Testis (tissue), 3 donors: Measurements from ENCODE around the gene SCRT2. TPM values are rescaled to one million over a fixed set of nuclear protein-coding genes. Genes with fewer than 3 reads are reported as not detected.

Experiments
- DNase-seq: peaks from one replicate; pipeline ENCODE4 v3.0.0-alpha.2; 2019
- H3K27ac ChIP-seq, 2 donors: fragments of 200-600 bp; sonication (generic); one replicate each; pipeline ENCODE4 v1.5.1; 2019
- H3K27me3 ChIP-seq: fragments of 200-600 bp; sonication (generic); one replicate; pipeline ENCODE4 v1.5.1; 2019
- H3K36me3 ChIP-seq: fragments of 200-600 bp; sonication (generic); one replicate; pipeline ENCODE4 v1.5.1; 2017; ENCODE audit warnings: low read depth; ENCODE audit errors: missing control alignments
- H3K4me1 ChIP-seq: fragments of 200-600 bp; sonication (generic); one replicate; pipeline ENCODE4 v1.5.1; 2019
- H3K4me3 ChIP-seq, 2 donors: fragments of 200-600 bp; sonication (generic); one replicate each; pipeline ENCODE4 v1.5.1; 2017 to 2019
- H3K9me3 ChIP-seq: fragments of 200-600 bp; sonication (generic); one replicate; pipeline ENCODE4 v1.5.1; 2017
- POLR2A ChIP-seq: fragments of 450-650 bp; IDR thresholded peaks from one replicate; pipeline ENCODE4 v1.6.1; 2017; ENCODE audit warnings: antibody characterized with exemption, mild to moderate bottlenecking, moderate library complexity
- WGBS, 2 donors: methylation state at CpG; one replicate each; pipeline ENCODE4 v1.1.5; 2018; 5-methylcytosine and 5-hydroxymethylcytosine counted together
- intact Hi-C: fragments of 100-400 bp; cut with DNase I; formaldehyde crosslinking; loops from one replicate; pipeline ENCODE4 v1.15.1; 2023; ENCODE audit warnings: low total_unique reads
- polyA plus RNA-seq: library from polyadenylated mRNA; stranded (reverse); fragments of 350-450 nt; fragmentation: Illumina TruSeq; extraction: RNeasy Lipid Tissue Mini Kit (QIAGEN cat#74804); gene quantifications from one replicate; pipeline ENCODE4 v1.2.3, GENCODE V29; 2014; ENCODE audit warnings: low read depth, low replicate concordance; ENCODE audit not compliant: insufficient read depth
- total RNA-seq, 2 donors: library from RNA; depleted of rRNA; stranded (reverse); fragments of >200 nt; gene quantifications; one replicate each; pipeline ENCODE4 v1.2.3, GENCODE V29; 2016
- TF ChIP-seq, protein P1 (sequence below), 3 experiments: fragments of 450-650 bp in 2 of 3; fragments of 200-600 bp in 1 of 3; sonication (generic) in 1 of 3; IDR thresholded peaks; one replicate each; pipeline ENCODE4 v1.5.1; 2016 to 2019; ENCODE audit warnings: antibody characterized with exemption in 3 of 3, mild to moderate bottlenecking in 2 of 3, moderate library complexity in 1 of 3

SCRT2 gene
- total and polyA plus RNA-seq, 3 donors from 2014 or later = 0.13 to 0.39 (median 0.19) TPM

DNA sequence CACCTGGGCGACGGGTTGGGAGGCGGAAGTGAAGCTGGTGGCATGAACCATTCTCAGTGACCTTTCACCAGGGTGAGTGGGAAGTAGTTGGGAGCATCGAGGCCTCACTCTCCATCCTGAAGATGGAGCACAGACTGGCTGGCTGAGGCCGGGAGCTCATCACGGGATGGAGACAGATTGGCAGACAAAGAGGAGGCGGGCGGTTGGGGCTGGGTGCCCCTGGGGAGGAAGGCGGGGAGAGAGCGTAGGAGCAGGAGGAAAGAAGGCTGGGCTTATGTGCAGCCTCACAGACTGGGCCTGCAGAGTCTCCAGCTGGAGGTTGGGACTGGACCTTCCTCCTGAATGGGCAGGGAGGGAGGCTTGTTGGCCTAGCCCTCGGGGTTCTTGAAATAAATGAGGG lies 44.2 kb upstream of the SCRT2 start:
- DNase-seq = no peak
- Histone ChIP-seq H3K36me3 (no peaks in the 10 kb centered on the region), H3K9me3 (no peaks in the 10 kb centered on the region), H3K27me3 (no peaks in the 10 kb centered on the region), H3K27ac (no peak overlapping the region), H3K4me1 (no peaks in the 10 kb centered on the region), H3K4me3 (no peak overlapping the region)
- intact Hi-C loops = loop anchor here (10.0 kb wide), 1 partner anchor 155 kb away; no protein-coding TSS in a partner anchor
- TF ChIP-seq, protein P1, sequence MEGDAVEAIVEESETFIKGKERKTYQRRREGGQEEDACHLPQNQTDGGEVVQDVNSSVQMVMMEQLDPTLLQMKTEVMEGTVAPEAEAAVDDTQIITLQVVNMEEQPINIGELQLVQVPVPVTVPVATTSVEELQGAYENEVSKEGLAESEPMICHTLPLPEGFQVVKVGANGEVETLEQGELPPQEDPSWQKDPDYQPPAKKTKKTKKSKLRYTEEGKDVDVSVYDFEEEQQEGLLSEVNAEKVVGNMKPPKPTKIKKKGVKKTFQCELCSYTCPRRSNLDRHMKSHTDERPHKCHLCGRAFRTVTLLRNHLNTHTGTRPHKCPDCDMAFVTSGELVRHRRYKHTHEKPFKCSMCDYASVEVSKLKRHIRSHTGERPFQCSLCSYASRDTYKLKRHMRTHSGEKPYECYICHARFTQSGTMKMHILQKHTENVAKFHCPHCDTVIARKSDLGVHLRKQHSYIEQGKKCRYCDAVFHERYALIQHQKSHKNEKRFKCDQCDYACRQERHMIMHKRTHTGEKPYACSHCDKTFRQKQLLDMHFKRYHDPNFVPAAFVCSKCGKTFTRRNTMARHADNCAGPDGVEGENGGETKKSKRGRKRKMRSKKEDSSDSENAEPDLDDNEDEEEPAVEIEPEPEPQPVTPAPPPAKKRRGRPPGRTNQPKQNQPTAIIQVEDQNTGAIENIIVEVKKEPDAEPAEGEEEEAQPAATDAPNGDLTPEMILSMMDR (IDR thresholded peaks at IDR 0.05) = no peak
- no peak for TF ChIP-seq POLR2A
- 76% methylated on average over 10 to 11 of the region's 11 CpGs for WGBS, 2 donors

DNA sequence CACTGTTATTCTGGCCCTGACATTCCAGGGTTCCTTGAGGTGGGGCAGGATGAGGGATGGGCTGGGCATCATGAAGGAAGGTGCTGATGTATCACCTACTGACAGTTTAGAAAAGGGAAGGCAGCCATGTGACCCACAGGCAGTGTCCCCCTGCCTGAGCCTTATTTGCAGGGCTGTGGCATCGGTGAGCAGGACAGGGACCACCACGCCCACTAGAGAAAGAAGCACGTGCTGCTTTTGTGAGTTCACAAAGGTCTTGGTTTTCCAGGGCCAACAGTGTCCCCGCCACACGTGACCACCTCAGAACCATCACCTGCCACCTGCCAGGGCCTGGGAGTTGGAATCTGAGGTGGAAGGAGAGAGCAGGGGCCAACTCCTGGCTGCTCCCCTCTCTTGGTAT lies 43.5 kb upstream of the SCRT2 start:
- no peak for DNase-seq
- no peaks in the 10 kb centered on the region for H3K9me3 ChIP-seq
- H3K27ac ChIP-seq = no peak overlapping the region
- 87 to 91% methylated on average over 5 of the region's 5 CpGs for WGBS, 2 donors
- intact Hi-C loops = no loop called here
- H3K36me3 ChIP-seq = no peaks in the 10 kb centered on the region
- H3K4me1 ChIP-seq = no peaks in the 10 kb centered on the region
- no peaks in the 10 kb centered on the region for H3K27me3 ChIP-seq
- H3K4me3 ChIP-seq = no peak overlapping the region
- TF ChIP-seq, protein P1 (IDR thresholded peaks at IDR 0.05) = no peak
- TF ChIP-seq POLR2A = no peak

DNA sequence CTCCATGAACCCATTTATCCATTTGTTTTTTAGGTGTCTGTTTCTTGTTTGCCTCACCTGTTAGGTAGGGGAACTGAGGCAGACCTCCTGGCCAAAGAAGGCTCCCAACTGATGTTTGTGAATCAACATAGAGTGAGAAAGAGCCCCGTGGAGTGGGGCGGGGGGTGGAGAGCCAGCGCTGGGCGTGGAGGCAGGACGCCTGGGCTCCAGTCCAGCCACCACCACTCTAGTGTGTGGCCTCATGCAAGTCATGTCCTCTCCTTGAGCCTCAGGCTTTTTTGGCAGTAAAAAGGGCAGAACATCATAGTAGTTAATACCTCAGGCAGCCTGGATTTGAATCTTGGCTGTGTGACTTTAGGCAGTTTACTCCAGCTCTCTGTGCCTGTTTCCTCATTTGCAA lies 42.2 kb upstream of the SCRT2 start:
- intact Hi-C loops = no loop called here
- Histone ChIP-seq H3K4me3 (no peak overlapping the region), H3K4me1 (no peaks in the 10 kb centered on the region), H3K9me3 (no peaks in the 10 kb centered on the region), H3K36me3 (no peaks in the 10 kb centered on the region), H3K27me3 (no peaks in the 10 kb centered on the region), H3K27ac (no peak overlapping the region)
- TF ChIP-seq POLR2A = no peak
- TF ChIP-seq, protein P1 (IDR thresholded peaks at IDR 0.05) = no peak
- 75 to 80% methylated on average over 1 to 5 of the region's 5 CpGs for WGBS, 2 donors
- no peak for DNase-seq

DNA sequence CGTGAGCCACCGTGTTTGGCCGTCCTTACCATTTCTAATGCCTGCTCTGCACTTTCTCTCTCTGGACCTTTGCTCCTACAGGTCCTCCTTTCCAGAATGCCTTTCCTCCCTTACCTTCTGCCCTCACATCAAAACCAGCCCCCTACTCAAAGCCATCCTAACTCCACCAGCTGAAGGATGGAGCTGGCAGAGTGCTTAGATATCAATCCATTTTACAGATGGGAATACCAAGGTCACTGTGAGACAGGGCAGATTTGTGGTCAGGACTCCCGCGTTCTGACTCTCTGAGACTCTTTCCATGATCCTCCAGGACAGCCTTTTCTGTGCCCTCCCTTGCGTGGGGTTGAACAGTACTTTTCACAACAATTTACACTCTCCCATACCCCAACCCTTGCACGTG lies 41.7 kb upstream of the SCRT2 start:
- H3K36me3 ChIP-seq = no peaks in the 10 kb centered on the region
- H3K4me3 ChIP-seq = no peak overlapping the region
- WGBS, 2 donors = 83% methylated on average over 7 of the region's 7 CpGs
- H3K27me3 ChIP-seq = no peaks in the 10 kb centered on the region
- no peaks in the 10 kb centered on the region for H3K4me1 ChIP-seq
- TF ChIP-seq, protein P1 (IDR thresholded peaks at IDR 0.05) = no peak
- TF ChIP-seq POLR2A = no peak
- no peak for DNase-seq
- intact Hi-C loops = no loop called here
- no peak overlapping the region for H3K27ac ChIP-seq
- no peaks in the 10 kb centered on the region for H3K9me3 ChIP-seq

DNA sequence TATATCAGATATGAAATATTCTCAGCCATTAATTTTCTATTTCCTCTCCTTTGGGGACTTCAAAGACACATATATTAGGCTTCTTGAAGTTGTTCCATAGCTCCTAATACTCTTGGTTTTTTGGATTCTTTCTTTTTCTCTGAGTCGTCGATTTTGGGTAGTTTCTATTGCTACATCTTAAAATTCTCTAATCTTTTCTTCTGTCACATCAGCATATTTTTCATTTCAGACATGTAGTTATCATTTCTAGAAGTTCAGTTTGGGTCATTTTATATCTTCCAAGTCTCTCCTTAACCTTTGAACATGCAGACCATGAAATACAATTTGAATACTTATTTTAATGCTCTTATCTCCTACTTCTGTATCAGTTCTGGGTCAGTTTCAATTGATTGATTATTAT lies 38.9 kb upstream of the SCRT2 start:
- no peaks in the 10 kb centered on the region for H3K36me3 ChIP-seq
- H3K4me3 ChIP-seq = no peak overlapping the region
- no peaks in the 10 kb centered on the region for H3K4me1 ChIP-seq
- DNase-seq = no peak
- no peaks in the 10 kb centered on the region for H3K27me3 ChIP-seq
- intact Hi-C loops = no loop called here
- H3K9me3 ChIP-seq = no peaks in the 10 kb centered on the region
- H3K27ac ChIP-seq = no peak overlapping the region
- WGBS, 2 donors = 73 to 74% methylated on average over 2 of the region's 2 CpGs
- TF ChIP-seq, protein P1 (IDR thresholded peaks at IDR 0.05) = no peak
- no peak for TF ChIP-seq POLR2A
